ENCODE results near the gene SRL. TPM values are rescaled to one million over a fixed set of nuclear protein-coding genes. Genes with fewer than 3 reads are reported as not detected.
"Not testable (repeated sequence)": the region's sequence is repeated elsewhere in the genome, so short reads cannot be mapped to it uniquely, and the experiment has no call there.

The SRL gene
- total RNA-seq, 1 donor = under 0.01 TPM

GRCh38 chr16:4266372-4266771 lies 24.5 kb upstream of the SRL start:
- no peaks in the 10 kb centered on the region for H3K9me3 ChIP-seq (ENCODE audit: low read depth, low read length)
- H3K27me3 ChIP-seq (ENCODE audit: insufficient read depth, low read length) = no peaks in the 10 kb centered on the region
- no peak overlapping the region for H3K4me3 ChIP-seq (ENCODE audit: low read length)
- peaks cover 10% of the 10 kb centered on the region for H3K4me1 ChIP-seq (ENCODE audit: insufficient read depth, low read length)

GRCh38 chr16:4265676-4266075 lies 23.8 kb upstream of the SRL start:
- no peaks in the 10 kb centered on the region for H3K9me3 ChIP-seq (ENCODE audit: low read depth, low read length)

GRCh38 chr16:4264546-4264945 lies 22.7 kb upstream of the SRL start:
- Histone ChIP-seq H3K9me3 (ENCODE audit: low read depth, low read length) (no peaks in the 10 kb centered on the region), H3K27me3 (ENCODE audit: insufficient read depth, low read length) (no peaks in the 10 kb centered on the region), H3K4me1 (ENCODE audit: insufficient read depth, low read length) (no peaks in the 10 kb centered on the region), H3K4me3 (ENCODE audit: low read length) (no peak overlapping the region)

More at GRCh38 chr16:4265676-4266075, 23.8 kb upstream of the SRL start:
- Histone ChIP-seq H3K27me3 (ENCODE audit: insufficient read depth, low read length) (no peaks in the 10 kb centered on the region), H3K4me1 (ENCODE audit: insufficient read depth, low read length) (peaks cover 3% of the 10 kb centered on the region), H3K4me3 (ENCODE audit: low read length) (no peak overlapping the region)

- no peaks in the 10 kb centered on the region for H3K27me3 ChIP-seq (ENCODE audit: insufficient read depth, low read length)
- H3K9me3 ChIP-seq (ENCODE audit: low read depth, low read length) = no peaks in the 10 kb centered on the region
- no peak overlapping the region for H3K4me3 ChIP-seq (ENCODE audit: low read length)
- H3K4me1 ChIP-seq (ENCODE audit: insufficient read depth, low read length) = no peaks in the 10 kb centered on the region
Measured at GRCh38 chr16:4263504-4264436, 21.9 kb upstream of the SRL start.

- Histone ChIP-seq H3K9me3 (ENCODE audit: low read depth, low read length) (no peaks in the 10 kb centered on the region), H3K4me1 (ENCODE audit: insufficient read depth, low read length) (no peaks in the 10 kb centered on the region), H3K4me3 (ENCODE audit: low read length) (no peak overlapping the region), H3K27me3 (ENCODE audit: insufficient read depth, low read length) (no peaks in the 10 kb centered on the region)
Measured at GRCh38 chr16:4262303-4262835, 20.5 kb upstream of the SRL start.

- Histone ChIP-seq H3K4me1 (ENCODE audit: insufficient read depth, low read length) (no peaks in the 10 kb centered on the region), H3K9me3 (ENCODE audit: low read depth, low read length) (no peaks in the 10 kb centered on the region), H3K4me3 (ENCODE audit: low read length) (no peak overlapping the region), H3K27me3 (ENCODE audit: insufficient read depth, low read length) (no peaks in the 10 kb centered on the region)
Measured at GRCh38 chr16:4261557-4262172, 19.8 kb upstream of the SRL start.

- H3K9me3 ChIP-seq (ENCODE audit: low read depth, low read length) = no peaks in the 10 kb centered on the region
- no peaks in the 10 kb centered on the region for H3K27me3 ChIP-seq (ENCODE audit: insufficient read depth, low read length)
- no peak overlapping the region for H3K4me3 ChIP-seq (ENCODE audit: low read length)
- H3K4me1 ChIP-seq (ENCODE audit: insufficient read depth, low read length) = no peaks in the 10 kb centered on the region
Measured at GRCh38 chr16:4260360-4260759, 18.5 kb upstream of the SRL start.

GRCh38 chr16:4257646-4258556 lies 16.0 kb upstream of the SRL start:
- peaks cover 6% of the 10 kb centered on the region for H3K4me1 ChIP-seq (ENCODE audit: insufficient read depth, low read length)
- H3K27me3 ChIP-seq (ENCODE audit: insufficient read depth, low read length) = no peaks in the 10 kb centered on the region
- H3K4me3 ChIP-seq (ENCODE audit: low read length) = no peak overlapping the region
- H3K9me3 ChIP-seq (ENCODE audit: low read depth, low read length) = no peaks in the 10 kb centered on the region

- H3K27me3 ChIP-seq (ENCODE audit: insufficient read depth, low read length) = no peaks in the 10 kb centered on the region
- peak overlapping the region; percentile 73 for H3K4me3 ChIP-seq (ENCODE audit: low read length)
- H3K4me1 ChIP-seq (ENCODE audit: insufficient read depth, low read length) = peaks cover 8% of the 10 kb centered on the region
- H3K9me3 ChIP-seq (ENCODE audit: low read depth, low read length) = no peaks in the 10 kb centered on the region
Measured at GRCh38 chr16:4253394-4254150, 11.7 kb upstream of the SRL start.

- peak overlapping the region; percentile 73 for H3K4me3 ChIP-seq (ENCODE audit: low read length)
- not testable (repeated sequence) for H3K4me1 ChIP-seq (ENCODE audit: insufficient read depth, low read length); H3K27me3 ChIP-seq (ENCODE audit: insufficient read depth, low read length)
Measured at GRCh38 chr16:4253012-4253393, 11.1 kb upstream of the SRL start.

GRCh38 chr16:4249530-4250308 lies 7.8 kb upstream of the SRL start:
- Histone ChIP-seq H3K9me3 (ENCODE audit: low read depth, low read length) (no peaks in the 10 kb centered on the region), H3K4me1 (ENCODE audit: insufficient read depth, low read length) (peaks cover 13% of the 10 kb centered on the region), H3K4me3 (ENCODE audit: low read length) (no peak overlapping the region), H3K27me3 (ENCODE audit: insufficient read depth, low read length) (no peaks in the 10 kb centered on the region)

More at GRCh38 chr16:4253012-4253393, 11.1 kb upstream of the SRL start:
- not testable (repeated sequence) for H3K9me3 ChIP-seq (ENCODE audit: low read depth, low read length)

- Histone ChIP-seq H3K4me1 (ENCODE audit: insufficient read depth, low read length) (peaks cover 5% of the 10 kb centered on the region), H3K27me3 (ENCODE audit: insufficient read depth, low read length) (no peaks in the 10 kb centered on the region), H3K9me3 (ENCODE audit: low read depth, low read length) (no peaks in the 10 kb centered on the region), H3K4me3 (ENCODE audit: low read length) (no peak overlapping the region)
Measured at GRCh38 chr16:4247460-4247784, 5.5 kb upstream of the SRL start.

- Histone ChIP-seq H3K4me1 (ENCODE audit: insufficient read depth, low read length) (peaks cover 5% of the 10 kb centered on the region), H3K4me3 (ENCODE audit: low read length) (no peak overlapping the region), H3K27me3 (ENCODE audit: insufficient read depth, low read length) (no peaks in the 10 kb centered on the region), H3K9me3 (ENCODE audit: low read depth, low read length) (no peaks in the 10 kb centered on the region)
Measured at GRCh38 chr16:4246777-4247459, 5.0 kb upstream of the SRL start.
